H4 (cell line): ENCODE data around the gene ZIC5. TPM values are rescaled to one million over a fixed set of nuclear protein-coding genes. Genes with fewer than 3 reads are reported as not detected.
A peak's percentile ranks its signal among the peaks of the same experiment; 100 is the strongest.

Source experiments
- DNase-seq: peaks from one replicate; pipeline ENCODE4 v3.0.0-alpha.2; 2015; ENCODE audit warnings: low spot score
- total RNA-seq: library from RNA; depleted of rRNA; stranded (reverse); fragments of >200 nt; shearing (Covaris generic); gene quantifications from 2 replicates; pipeline ENCODE4 v1.2.3, GENCODE V29; 2014; rRNA removed

The ZIC5 gene
- total RNA-seq, 1 experiment from 2014 or later: 0.58 TPM

GRCh38 chr13:99935772-99936171 is 35.8 kb downstream of the ZIC5 start:
- no peak for DNase-seq

GRCh38 chr13:99932912-99933311 is 38.7 kb downstream of the ZIC5 start:
- no peak for DNase-seq

- no peak for DNase-seq
These were observed 40.6 kb downstream of the ZIC5 start for GRCh38 chr13:99930925-99931324.

- no peak for DNase-seq
These were observed 41.7 kb downstream of the ZIC5 start for GRCh38 chr13:99929866-99930265.

- no peak for DNase-seq
These were observed 45.4 kb downstream of the ZIC5 start for GRCh38 chr13:99926014-99926731.

- no peak for DNase-seq
These were observed 47.5 kb downstream of the ZIC5 start for GRCh38 chr13:99923877-99924582.

GRCh38 chr13:99922631-99923404 is 48.7 kb downstream of the ZIC5 start:
- no peak for DNase-seq

GRCh38 chr13:99919132-99919531 is 52.4 kb downstream of the ZIC5 start:
- DNase-seq: no peak

- peak; percentile 55 for DNase-seq
These were observed 55.0 kb downstream of the ZIC5 start for GRCh38 chr13:99916366-99917103.

- no peak for DNase-seq
These were observed 58.4 kb downstream of the ZIC5 start for GRCh38 chr13:99913167-99913566.

Other genes with a start within 250 kb of the ZIC5 start
- gene ZIC2, start 10.0 kb upstream of the ZIC5 start, total RNA-seq: 0.27 and 0.56 TPM in 2 replicates
- gene PCCA, start 117.3 kb upstream of the ZIC5 start, total RNA-seq: 3.7 and 14.8 TPM in 2 replicates